ENCODE data around the gene CACNA1I.

CACNA1I gene

DNA sequence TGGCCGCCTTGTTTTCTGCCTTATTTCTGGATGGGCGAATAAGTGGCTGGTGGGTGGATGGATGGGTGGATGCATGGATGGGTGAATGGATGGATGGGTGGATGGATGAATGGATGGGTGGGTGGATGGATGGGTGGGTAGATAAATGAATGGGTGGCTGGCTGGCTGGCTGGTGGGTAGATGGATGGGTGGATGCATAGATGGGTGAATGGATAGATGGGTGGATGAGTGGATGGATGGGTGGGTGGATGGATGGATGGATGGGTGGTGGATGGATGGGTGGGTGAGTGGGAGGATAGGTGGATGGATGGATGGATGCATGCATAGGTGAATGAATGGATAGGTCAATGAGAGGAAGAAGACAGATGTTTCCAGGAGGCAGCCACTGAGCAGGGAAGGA lies 98.9 kb downstream of the CACNA1I start:
- no peak for DNase-seq (ENCODE audit: low read depth)

DNA sequence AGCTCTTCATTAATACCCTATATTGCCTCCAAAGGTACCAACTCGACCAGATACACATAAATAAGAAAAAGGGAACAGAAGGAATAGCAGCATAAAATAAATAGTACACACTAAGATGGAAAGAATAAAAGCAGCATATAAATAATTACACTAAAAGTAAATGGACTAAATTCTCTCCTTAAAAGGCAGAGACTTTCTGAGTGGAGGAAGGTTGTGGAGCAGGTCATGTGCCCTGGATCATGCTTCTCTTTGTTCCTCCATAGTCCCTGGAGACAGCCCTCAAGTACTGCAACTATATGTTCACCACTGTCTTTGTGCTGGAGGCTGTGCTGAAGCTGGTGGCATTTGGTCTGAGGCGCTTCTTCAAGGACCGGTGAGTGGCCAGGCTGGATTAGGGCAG lies 101.4 kb downstream of the CACNA1I start:
- no peak for DNase-seq (ENCODE audit: low read depth)

DNA sequence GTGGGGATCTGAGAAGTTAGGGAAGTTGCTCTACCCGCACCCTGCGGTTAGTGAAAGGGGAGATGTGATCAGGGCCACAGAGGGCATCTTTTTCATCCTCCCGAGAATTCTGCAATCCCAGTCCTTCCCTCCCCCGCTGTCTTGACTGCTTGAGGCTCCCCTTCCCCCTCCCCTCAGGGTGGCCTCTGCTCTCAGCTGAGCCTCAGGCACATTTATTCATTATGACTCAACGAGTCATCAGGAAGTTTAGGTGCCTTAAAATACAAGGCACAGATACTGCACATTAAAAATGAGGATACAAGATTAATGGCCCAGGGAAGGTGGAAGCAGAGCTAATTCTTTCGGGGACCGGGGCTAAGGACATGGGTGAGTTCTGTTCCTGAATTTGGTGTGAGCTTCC lies 104.0 kb downstream of the CACNA1I start:
- no peak for DNase-seq (ENCODE audit: low read depth)

DNA sequence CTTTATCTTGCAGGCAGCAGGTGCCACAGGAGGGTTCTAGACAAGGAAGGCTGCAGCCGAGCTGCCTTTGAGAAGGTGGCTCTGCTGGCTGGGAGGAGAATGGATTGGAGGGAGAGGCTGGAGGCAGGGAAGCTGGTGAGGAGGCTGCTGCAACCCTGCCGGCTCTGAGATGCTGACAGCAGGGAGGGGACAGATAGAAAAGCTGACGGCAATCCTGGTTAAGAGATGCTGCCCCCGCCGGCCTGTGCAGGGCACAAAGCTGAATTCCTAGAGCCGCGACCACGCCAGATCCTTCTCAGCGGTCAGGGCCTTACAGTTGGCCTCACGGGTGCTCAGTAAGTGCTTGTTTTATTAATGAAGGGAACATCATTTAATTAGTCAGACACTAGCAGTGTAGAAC lies 105.4 kb downstream of the CACNA1I start:
- DNase-seq (ENCODE audit: low read depth), result no peak

DNA sequence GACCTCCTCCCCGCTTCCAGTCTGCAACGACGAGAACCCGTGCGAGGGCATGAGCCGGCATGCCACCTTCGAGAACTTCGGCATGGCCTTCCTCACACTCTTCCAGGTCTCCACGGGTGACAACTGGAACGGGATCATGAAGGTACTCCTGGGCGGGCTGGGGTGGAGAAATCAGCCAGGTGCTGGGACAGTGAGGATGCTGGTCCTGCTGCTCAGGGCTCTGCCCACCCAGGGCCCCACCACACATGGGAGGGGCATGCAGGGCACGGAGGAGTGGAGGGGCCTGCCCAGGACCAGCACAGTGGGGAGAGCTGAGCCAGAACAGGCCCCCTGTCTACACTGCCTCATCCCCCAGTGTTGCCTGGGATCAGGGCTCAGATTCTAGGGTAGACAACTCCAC lies 107.4 kb downstream of the CACNA1I start:
- no peak for DNase-seq (ENCODE audit: low read depth)

DNA sequence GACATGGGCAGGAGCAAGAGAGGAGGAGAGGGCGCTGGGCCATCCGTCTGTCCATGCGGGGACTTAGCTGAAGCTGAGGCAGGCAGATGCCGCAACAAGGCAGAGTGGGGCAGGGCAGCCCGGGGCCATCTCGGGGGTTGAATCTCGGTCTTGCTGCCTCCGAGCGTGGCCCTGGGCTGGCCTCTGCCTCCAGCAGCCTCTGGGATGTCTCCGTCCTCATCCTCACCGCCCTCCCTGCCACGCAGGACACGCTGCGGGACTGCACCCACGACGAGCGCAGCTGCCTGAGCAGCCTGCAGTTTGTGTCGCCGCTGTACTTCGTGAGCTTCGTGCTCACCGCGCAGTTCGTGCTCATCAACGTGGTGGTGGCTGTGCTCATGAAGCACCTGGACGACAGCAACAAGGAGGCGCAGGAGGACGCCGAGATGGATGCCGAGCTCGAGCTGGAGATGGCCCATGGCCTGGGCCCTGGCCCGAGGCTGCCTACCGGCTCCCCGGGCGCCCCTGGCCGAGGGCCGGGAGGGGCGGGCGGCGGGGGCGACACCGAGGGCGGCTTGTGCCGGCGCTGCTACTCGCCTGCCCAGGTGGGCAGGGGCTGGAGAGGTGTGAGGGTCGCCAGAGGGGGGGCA lies 108.4 kb downstream of the CACNA1I start:
- DNase-seq (ENCODE audit: low read depth), result no peak

DNA sequence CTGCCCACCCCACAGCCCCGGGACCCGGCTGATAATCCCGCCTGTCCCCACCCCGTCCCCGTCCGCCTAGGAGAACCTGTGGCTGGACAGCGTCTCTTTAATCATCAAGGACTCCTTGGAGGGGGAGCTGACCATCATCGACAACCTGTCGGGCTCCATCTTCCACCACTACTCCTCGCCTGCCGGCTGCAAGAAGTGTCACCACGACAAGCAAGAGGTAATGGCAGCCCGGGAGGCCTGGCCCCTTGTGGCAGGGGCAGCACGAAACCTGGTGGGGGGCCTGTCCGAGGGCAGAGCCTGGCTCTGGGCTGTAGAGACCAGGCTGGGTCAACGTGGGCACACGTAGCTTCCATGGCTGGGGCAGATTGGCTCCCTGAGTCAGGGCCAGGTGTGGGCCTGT lies 109.1 kb downstream of the CACNA1I start:
- DNase-seq (ENCODE audit: low read depth), result no peak

DNA sequence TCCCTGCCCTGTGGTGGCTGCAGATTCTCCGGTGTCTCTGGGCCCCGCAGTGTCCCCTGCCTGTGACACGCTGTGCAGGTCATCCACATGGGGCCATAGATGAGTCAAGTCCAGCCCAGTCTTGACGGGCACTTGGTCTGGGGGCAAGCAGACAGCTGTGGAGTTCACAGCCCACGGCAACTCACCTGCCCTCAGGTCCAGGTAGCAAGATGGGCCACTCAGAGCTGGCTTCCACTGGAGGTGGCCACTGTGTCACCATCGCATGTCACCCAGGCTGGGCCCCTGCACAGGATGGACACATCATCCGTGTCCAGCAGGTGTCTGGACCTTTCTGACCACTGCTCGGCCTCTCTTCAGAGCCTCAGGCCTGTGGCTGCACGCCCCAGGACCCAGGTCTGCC lies 109.9 kb downstream of the CACNA1I start:
- DNase-seq (ENCODE audit: low read depth), result no peak

DNA sequence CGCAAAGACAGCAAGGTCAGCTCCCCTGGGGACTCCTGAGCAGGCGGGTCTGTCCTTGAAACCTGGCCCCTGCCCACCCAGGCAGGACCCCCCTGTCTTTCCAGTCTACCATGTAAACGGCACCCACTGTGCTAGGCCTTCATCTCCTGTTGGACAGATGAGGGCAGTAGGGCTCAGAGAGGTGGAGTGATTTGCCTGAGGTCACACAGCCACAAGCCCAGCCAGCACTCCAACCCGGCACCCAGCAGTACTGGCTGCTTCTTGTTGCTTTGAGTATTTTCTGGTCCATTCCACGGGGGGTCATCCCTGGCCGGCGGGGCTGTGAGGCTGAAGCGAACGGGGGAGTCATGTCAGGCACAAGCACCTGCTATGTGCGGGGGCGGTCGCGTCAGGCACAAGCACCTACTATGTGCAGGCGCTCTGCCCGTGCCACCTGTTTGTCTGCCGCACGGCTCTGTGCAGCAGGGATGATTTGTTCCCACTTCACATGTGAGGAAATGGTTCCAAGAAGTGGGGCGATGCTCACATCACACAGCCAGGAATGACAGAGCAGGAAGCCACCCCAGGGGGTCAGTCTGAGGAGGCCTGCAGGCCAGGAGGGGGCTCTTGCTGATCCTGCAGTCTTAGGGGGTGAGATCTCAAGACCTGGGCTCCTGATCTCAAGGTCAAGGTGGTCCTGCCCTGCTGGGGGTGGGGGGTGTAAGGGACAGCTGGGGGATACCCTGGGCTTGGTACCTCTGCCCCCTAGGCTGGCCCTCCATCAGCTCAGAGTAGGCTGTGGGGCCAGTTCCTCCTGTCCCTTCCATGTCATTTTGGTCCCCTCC lies 110.7 kb downstream of the CACNA1I start:
- DNase-seq (ENCODE audit: low read depth), result no peak

DNA sequence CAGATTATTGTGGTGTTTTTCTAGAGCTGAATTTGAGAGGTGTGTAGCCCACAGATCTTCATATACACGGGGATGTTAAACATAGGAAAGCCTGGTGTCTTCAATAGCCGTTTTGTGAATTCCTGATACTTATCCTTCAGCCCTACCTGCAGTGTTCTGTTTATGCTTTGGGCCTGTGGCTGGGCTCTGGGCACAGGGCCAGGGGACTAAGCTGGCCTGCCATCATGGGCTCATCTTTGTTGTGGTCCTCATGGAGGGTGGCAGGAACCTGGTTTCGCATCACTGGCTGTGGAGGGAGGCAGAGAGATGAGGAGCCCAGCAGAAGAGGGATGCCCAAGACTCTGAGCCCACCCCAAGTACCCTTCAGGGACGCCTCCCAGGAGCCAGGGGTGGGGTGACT lies 112.4 kb downstream of the CACNA1I start:
- no peak for DNase-seq (ENCODE audit: low read depth)

DNA sequence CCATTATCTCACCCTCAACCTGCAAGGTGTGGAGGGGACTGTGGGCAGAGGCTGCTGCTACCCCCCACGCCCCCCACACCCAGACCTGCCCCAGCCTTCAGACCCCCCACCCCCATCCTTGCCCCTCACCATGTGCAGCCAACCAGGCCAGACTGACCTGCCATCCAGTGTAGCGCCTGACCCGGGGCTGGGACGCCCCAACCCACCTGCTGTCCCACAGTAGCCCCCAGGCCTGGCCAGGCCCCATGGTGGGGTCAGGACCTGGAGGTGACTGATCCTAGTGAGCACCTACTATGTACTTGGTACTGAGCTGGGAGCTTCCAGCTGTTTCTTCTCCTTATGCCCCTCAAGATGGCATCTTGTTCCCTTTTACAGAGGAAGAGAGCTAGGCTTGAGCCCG lies 113.1 kb downstream of the CACNA1I start:
- DNase-seq (ENCODE audit: low read depth), result no peak

DNA sequence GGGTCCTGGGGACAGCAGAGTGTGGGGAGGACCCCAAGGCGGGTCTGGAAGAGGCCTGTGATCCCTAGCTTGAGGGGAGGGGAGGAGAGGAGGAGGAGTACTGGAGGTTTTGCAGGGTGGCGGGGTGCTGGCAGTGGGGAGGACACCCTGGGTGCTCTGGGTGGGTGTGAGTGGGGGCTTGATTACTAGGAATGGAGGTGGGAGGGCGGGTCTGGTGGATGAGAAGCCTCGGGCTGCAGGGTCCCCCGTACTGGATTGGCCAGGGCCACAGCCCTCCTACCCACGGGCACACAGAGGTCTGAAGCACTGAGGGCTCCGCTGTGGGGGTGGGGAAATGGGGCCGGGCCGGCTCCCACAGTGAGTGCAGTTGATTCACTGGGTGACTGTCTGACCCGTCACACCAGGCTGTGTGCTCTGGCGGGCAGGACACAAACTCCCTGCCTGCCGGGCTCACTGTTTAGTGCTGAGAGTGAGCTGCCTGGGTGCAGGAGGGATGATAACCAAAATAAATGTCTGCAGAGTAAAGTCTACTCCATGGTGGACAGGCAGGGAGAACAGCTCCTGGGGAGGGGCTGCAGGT lies 114.2 kb downstream of the CACNA1I start:
- DNase-seq (ENCODE audit: low read depth), result no peak

DNA sequence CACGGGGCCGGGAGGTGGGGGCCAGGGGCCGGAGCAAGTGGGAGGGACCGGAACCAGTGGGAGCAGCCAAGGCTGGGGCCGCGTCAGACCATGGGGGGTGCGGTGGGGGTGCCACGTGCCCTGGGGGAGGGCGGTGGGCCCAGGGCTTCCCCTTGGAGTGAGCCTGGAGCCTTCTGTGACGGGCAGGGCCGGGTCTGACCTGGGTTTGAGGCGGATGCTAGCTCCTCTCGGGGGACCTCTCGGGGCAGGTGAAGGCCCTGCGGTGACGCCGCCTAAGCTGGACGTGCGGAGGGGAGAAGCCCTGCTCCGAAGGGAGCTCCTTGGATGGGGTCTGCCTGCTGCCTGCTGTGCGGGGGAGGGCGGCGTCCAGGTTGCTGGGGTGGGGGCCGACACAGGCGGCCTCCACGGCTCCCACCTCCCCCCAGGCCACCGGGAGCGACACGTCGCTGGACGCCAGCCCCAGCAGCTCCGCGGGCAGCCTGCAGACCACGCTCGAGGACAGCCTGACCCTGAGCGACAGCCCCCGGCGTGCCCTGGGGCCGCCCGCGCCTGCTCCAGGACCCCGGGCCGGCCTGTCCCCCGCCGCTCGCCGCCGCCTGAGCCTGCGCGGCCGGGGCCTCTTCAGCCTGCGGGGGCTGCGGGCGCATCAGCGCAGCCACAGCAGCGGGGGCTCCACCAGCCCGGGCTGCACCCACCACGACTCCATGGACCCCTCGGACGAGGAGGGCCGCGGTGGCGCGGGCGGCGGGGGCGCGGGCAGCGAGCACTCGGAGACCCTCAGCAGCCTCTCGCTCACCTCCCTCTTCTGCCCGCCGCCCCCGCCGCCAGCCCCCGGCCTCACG lies 115.0 kb downstream of the CACNA1I start:
- no peak for DNase-seq (ENCODE audit: low read depth)

DNA sequence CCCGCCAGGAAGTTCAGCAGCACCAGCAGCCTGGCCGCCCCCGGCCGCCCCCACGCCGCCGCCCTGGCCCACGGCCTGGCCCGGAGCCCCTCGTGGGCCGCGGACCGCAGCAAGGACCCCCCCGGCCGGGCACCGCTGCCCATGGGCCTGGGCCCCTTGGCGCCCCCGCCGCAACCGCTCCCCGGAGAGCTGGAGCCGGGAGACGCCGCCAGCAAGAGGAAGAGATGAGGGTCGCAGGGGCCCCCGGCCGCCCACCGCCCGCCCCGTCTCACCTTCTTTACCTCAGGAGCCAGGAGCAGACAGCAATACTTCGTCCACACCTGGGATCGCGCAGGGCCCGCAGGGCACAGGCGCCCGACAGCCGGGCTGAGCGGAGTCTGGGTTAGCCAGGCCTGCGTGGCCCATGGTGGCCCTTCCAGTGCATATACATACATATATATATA lies 115.6 kb downstream of the CACNA1I start:
- DNase-seq (ENCODE audit: low read depth), result no peak

DNA sequence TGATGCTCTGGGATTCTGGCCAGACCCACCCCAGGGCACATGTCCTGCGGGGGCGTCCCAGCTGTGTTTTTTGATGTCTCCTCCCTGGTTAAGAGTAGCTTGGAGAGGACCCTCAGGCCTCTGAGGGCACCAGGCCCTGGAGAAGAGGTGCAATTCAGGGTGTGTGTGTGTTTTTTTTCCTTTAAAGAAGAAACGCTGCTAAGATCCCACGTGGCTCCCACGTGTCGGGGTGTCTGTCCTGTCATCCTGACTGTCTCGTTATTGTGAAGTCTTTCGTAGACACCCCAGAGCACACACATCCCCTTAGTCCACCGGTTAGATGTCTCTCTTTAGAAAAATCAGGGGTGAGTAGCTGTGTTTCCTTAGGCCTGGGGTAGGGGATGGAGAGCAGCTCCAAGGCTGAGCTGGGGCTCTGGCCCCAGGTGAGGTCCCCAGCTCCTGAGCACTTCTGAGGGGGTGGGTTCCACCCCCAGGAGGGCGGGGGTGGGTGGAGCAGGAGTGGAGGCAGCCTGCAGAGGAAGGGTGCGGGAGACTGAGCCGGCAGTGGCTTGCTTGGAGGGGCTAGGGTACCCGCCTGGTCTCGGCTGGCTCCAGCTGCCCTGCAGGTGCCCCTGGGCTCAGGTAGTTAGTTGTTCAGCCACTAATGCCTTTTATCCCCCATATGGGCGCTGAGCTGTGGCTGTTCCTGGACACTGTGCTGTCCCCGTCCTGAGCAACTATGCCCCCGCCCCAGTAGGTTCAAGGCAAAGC lies 116.4 kb downstream of the CACNA1I start:
- DNase-seq (ENCODE audit: low read depth), result no peak

DNA sequence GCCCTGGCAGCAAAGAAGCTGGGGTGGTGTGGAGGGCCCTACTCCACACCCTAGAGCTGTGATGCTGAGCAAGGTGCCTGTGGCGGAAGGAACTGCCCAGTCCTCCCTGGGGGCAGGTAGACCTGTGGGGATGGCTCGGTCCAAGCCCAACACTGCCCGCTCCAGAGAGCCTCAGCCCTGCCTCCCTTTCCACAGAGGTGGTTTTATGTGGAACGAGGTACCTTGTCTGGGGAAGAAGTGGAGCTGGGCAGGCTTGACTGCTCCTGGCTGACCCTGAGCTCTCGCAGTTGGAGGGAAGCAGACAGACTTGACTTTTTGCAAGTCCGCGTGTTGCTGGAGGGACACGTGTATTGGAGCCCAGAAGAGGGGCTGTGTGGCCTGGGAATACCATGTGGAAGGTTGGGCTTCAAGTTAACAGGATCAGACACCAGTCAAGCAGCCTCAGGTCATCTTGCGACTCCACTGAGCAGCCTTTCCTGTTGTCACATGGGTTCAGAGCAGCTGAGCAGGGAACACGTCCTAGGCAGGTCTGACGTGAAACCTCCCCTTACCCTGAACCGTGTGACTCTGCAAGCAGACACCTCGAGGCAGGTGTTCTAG lies 117.7 kb downstream of the CACNA1I start:
- DNase-seq (ENCODE audit: low read depth), result no peak

DNA sequence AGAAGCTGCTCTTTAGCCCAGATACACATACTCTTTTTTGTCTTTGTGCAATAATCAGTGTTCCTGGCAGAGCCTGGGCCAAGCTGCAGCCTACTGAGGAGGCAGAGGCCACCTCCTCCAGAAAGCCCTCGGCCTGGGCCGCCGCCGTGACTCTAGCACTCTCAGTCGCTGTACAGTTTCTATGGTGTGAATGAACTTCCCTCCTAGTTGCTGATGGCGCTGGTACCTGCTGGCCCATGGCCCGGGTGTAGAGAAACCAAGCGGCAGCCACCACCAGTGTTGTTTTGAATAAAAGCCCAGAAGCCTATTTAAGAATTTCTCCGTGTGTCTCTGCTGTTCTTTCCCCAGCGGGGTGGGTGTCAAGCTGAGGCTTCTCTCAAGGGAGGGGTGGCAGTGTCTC lies 118.9 kb downstream of the CACNA1I start:
- DNase-seq (ENCODE audit: low read depth), result no peak

DNA sequence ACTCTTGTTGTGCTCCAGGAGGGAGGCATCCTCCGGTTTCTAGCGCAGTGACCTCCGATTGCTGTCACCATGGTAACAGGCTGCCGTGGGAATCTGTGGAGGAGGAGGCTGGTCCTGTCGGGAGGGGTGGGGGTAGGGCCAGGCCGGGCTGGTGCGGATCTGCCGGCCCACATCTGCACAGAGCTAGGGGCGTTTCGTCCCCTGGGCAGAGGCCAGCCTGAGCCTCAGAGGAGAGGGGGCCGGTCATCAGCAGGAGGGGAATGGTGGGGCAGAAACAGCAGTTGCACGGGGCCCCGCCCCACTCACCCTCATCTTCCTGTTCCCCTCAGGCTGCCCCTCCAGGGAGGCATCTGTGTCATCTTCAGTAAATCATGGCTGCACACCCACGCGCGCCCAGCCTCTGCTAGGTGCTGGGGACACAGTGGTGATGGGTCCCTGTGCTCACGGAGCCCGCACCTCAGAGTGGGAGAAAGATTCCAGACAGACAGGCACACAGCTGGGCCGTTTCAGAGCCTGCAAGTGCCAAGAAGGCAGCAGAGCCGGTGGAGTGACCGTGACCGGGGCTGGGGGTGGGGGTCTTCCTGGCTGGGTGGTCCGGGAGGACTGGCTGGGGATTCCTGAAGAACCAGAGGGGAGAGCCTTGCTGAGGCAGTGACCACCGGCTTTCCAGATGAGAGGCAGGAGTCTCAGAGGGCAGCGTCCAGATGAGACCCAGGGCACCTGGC lies 120.5 kb downstream of the CACNA1I start:
- no peak for DNase-seq (ENCODE audit: low read depth)

DNA sequence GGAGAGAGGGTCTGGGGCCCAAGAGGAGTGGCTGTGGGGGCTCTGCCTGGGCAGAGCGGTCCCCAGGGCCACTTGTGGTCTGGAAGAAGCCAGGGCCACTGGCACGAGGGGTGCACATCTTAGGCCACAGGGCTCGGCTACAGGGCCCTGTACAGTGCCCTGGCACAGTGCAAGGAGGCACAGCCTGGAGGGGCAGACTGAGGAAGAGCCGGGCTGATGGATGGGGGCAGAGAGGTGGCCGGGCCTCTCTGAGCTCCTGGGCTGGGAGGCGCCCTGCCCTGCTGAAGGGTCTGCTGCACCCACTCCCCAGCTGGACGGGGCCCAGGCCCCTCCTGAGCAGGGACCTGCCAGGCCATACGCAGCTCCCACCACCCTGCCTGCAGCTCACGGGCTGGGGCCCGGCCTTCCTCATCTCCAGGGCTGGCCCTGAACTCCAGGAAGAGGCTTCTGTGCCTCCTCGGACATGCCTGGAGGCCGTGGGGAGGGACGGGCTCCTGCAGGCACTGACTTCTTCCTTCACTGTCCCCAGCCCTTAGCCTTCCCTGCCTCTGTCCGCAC lies 123.5 kb downstream of the CACNA1I start:
- no peak for DNase-seq (ENCODE audit: low read depth)

DNA sequence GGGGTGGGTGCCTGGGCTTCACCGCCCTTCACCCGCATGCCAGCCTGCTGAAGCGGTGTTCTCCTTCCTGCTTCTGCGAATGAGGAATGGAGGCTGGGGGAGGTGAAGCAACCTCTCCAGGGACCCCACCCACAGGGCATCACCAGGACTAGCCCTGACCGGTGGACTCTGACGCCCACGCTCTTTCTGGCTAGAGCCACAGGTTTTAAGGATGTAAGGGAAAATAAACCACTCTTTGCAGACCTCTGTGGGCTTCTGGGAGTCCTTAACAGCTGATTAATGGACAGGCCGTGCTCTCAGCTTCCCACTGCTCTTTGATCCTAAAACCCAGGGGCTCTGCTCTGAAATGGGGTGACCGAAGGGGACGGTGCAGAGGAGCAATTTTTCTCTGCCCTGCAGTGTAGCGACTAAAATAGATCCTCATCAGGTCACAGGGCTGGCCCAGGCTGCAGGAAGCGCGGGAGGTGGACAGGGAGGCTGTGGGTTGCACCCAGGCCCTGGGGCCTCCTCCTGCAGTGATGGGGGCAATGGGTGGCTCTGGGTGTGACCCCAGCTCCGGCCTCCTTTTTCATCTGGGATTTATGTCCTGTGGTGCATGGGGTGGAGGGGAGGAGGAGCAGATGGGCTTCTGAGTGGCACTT lies 127.4 kb downstream of the CACNA1I start:
- no peak for DNase-seq (ENCODE audit: low read depth)

All from GM04503 (cell line).